TTC549 (cell line): ENCODE results near the gene THUMPD3.
A peak's percentile ranks its signal among the peaks of the same experiment; 100 is the strongest.

ENCODE experiments used
- FAIRE-seq: peaks from 2 replicates; lab custom pipeline; 2012; peaks lifted over from hg19 to GRCh38; lab: Jason Lieb, UNC

The THUMPD3 gene

GRCh38 chr3:9361691-9362388 lies 1.0 kb upstream of the THUMPD3 start:
- FAIRE-seq = no peak

- FAIRE-seq = no peak
These were observed 6.7 kb downstream of the THUMPD3 start for GRCh38 chr3:9369508-9369907.

- no peak for FAIRE-seq
These were observed 10.6 kb downstream of the THUMPD3 start for GRCh38 chr3:9373465-9373864.

- FAIRE-seq = no peak
These were observed 15.1 kb downstream of the THUMPD3 start for GRCh38 chr3:9377981-9378380.

- FAIRE-seq = no peak
These were observed 16.5 kb downstream of the THUMPD3 start for GRCh38 chr3:9379327-9379726.

GRCh38 chr3:9380014-9380413 lies 17.2 kb downstream of the THUMPD3 start:
- FAIRE-seq = no peak

- no peak for FAIRE-seq
These were observed 21.4 kb downstream of the THUMPD3 start for GRCh38 chr3:9384141-9384828.

- no peak for FAIRE-seq
These were observed 22.6 kb downstream of the THUMPD3 start for GRCh38 chr3:9385187-9386077.

GRCh38 chr3:9386078-9386459 lies 23.2 kb downstream of the THUMPD3 start:
- no peak for FAIRE-seq

GRCh38 chr3:9386501-9387321 lies 23.9 kb downstream of the THUMPD3 start:
- no peak for FAIRE-seq

GRCh38 chr3:9387322-9387655 lies 24.4 kb downstream of the THUMPD3 start:
- no peak for FAIRE-seq

- FAIRE-seq = no peak
These were observed 25.3 kb downstream of the THUMPD3 start for GRCh38 chr3:9388142-9388541.

- no peak for FAIRE-seq
These were observed 25.9 kb downstream of the THUMPD3 start for GRCh38 chr3:9388562-9389272.

- FAIRE-seq = no peak
These were observed 27.5 kb downstream of the THUMPD3 start for GRCh38 chr3:9390265-9390888.

- no peak for FAIRE-seq
These were observed 29.2 kb downstream of the THUMPD3 start for GRCh38 chr3:9392041-9392440.

GRCh38 chr3:9395570-9396300 lies 32.9 kb downstream of the THUMPD3 start:
- no peak for FAIRE-seq

- FAIRE-seq = no peak
These were observed 33.4 kb downstream of the THUMPD3 start for GRCh38 chr3:9396301-9396631.

GRCh38 chr3:9396632-9397331 lies 33.9 kb downstream of the THUMPD3 start:
- peak; percentile 78 for FAIRE-seq

GRCh38 chr3:9397332-9397905 lies 34.6 kb downstream of the THUMPD3 start, which contains the start of gene SETD5:
SETD5 (plus strand) TSS chr3:9397615; CDS start chr3:9428939, 31,324 bp downstream.
- no peak for FAIRE-seq
